GM12873 (cell line): Measurements from ENCODE around the gene MYL11.

ENCODE experiments used
- TF ChIP-seq, protein P1 (sequence below): IDR thresholded peaks from 2 replicates; pipeline ENCODE4 v1.5.1; 2012; ENCODE audit warnings: low read depth, mild to moderate bottlenecking, moderate library complexity, low read length, control low read depth; ENCODE audit not compliant: insufficient read depth; ENCODE audit errors: missing control alignments

MYL11 gene

DNA sequence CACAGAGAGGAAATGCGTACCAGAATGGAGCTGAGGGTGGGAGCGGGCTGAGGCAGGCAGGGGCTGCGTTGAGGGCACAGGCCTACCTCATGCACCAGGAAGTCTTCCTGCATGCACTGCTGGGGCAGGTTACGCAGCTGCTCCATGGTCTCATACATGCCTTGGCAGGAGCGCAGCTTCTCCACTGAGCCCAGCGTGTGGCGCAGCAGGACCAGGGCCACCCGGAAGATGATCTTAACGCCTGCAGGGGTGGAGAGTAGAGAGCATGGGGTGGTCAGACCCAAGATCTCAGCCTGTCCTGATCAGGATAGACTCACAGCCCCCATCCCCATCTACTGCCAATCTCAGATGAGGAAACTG lies 16.0 kb upstream of the MYL11 start:
- TF ChIP-seq, protein P1, sequence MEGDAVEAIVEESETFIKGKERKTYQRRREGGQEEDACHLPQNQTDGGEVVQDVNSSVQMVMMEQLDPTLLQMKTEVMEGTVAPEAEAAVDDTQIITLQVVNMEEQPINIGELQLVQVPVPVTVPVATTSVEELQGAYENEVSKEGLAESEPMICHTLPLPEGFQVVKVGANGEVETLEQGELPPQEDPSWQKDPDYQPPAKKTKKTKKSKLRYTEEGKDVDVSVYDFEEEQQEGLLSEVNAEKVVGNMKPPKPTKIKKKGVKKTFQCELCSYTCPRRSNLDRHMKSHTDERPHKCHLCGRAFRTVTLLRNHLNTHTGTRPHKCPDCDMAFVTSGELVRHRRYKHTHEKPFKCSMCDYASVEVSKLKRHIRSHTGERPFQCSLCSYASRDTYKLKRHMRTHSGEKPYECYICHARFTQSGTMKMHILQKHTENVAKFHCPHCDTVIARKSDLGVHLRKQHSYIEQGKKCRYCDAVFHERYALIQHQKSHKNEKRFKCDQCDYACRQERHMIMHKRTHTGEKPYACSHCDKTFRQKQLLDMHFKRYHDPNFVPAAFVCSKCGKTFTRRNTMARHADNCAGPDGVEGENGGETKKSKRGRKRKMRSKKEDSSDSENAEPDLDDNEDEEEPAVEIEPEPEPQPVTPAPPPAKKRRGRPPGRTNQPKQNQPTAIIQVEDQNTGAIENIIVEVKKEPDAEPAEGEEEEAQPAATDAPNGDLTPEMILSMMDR, result no peak

DNA sequence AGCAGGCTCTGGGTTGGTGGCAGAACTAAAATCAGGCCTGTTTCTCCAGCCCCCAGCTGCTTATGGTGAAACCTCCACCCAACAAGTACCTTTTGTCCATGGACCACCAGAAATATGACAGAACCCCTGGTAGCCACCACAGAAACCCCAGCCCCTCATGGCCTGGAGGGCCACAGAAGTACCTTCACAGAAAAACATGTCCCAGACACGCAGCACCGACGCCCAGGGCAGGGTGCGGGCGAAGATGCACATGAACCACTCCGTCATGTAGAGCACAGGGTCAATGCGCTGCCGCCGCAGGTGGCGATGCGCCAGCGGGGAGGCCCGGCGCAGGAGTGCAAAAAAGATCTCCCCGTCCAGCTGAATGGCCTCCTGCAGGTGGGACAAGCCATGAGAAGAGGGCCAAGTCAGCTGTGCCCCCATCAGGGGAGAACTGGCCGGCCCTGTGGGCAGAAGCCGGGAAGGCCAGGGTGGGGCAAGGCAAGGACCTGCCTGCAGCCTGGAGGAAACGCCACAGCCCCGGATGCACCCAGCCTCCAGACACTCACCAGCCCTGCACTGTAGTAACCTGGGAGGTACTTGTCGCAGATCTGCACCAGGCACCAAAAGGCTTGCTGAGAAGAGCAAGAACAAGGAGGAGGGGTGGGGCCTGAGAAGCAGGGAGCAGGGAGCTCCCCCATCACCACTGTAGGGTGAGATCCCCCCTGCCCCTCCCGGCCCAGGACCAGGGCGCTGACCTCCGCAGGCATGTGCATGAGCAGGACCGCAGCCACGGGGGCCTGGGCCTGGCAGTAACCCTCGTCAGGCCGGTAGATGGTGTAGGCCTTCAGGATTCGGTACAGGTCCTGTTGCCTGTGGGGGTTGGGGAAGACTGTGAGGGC lies 15.4 kb upstream of the MYL11 start:
- TF ChIP-seq, protein P1, result no peak

DNA sequence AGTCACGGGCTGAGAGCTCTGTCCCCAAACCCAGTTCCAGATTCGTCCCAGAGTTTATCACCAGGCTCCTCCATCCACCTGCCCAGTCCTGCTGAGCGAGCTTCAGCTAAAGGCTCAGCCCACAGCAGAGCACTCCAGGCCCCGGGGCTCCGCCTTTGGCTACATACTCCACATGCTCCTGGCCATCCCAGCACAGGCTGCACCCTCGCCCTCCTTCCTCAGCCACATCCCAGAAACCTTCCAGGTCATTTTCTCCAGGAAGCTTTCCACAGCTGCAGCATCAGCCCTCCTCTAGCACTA lies 14.8 kb upstream of the MYL11 start:
- TF ChIP-seq, protein P1, result no peak

DNA sequence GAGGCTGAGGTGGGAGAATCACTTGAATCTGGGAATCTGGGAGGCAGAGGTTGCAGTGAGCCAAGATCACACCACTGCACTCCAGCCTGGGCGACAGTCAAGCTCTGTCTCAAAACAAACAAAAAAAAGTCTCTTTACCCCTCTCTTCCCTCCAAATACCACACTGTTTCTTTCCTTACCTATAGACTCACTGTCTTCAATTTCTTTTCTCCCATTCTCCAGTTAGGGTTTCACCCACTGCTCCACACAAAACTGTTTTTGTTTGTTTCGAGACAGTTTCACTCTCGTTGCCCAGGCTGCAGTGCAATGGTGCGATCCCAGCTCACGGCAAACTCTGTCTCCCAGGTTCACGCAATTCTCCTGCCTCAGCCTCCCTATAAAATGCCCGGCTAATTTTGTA lies 13.4 kb upstream of the MYL11 start:
- TF ChIP-seq, protein P1, result no peak

DNA sequence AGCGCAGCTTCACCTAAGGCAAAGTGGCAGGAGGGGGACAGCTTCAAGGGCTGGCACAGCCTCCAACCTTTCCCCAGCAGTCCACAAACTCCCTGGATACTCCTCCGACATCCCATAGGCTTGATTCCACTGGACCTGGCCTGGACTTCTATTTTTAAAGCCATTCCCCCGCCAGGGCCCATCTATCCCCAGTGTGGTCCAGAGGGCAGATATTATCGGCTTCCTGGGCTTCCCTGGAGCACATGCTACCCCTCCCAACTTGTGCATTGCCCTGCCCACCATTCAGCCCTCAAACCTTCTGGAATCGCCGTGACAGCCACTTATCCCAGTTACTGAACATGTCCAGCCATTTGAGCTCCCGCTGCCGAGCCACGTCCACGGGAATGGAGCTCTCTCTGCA lies 9.4 kb upstream of the MYL11 start:
- TF ChIP-seq, protein P1, result no peak

DNA sequence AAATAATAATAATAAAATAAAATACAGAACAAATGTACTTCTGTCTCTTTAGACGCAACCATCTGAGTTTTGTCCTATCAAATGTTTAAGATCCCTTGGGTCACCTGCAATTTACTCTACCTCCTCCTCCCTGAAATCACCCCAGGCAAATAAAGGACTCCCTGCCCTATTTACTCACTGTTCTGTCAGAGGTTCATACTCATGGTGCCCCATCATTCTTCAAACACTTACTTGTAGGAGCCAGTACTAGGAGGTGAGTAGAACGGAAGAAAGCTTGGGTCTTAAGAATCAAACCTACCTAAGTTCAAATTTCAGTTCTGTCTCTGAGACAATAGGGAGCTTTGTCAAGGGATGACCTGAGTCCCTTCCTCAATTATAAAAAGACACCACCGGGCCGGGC lies 8.1 kb upstream of the MYL11 start:
- TF ChIP-seq, protein P1, result no peak

DNA sequence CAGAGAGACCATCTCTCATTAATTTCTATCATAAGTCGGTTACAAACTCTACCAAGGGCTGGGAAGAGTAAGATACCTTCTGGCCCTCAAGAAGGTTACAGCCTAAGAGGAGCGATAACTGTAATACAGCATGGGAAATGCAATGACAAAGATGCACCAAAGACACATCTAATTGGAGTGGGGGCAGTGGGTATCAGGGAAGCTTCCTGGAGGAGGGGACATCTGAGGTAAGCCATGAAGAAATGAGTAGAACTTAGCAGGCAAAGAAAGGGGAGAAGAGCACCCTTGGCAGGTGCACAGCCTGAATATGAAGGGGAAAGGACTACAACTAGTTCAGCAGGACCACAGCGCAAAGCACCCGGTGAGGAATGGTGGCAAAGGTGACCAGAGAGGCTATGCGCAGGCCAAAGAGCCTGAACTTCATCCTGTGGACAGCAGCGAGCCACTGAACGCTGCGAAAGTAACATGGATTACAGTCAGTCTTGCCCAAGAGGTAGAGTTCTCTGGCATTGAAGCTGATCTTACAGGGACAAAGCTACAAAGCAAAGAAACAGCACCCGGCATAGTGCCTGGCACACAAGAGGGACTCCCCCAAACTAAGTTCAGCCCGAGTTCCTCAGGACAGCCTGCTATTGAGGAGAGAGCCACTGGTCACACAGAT lies 7.1 kb upstream of the MYL11 start:
- TF ChIP-seq, protein P1, result no peak
